NCI-H226 (cell line): Measurements from ENCODE around the gene CLEC4F.

Source experiments
- DNase-seq: peaks from one replicate; pipeline ENCODE4 v3.0.0-alpha.2; 2015

The CLEC4F gene

DNA sequence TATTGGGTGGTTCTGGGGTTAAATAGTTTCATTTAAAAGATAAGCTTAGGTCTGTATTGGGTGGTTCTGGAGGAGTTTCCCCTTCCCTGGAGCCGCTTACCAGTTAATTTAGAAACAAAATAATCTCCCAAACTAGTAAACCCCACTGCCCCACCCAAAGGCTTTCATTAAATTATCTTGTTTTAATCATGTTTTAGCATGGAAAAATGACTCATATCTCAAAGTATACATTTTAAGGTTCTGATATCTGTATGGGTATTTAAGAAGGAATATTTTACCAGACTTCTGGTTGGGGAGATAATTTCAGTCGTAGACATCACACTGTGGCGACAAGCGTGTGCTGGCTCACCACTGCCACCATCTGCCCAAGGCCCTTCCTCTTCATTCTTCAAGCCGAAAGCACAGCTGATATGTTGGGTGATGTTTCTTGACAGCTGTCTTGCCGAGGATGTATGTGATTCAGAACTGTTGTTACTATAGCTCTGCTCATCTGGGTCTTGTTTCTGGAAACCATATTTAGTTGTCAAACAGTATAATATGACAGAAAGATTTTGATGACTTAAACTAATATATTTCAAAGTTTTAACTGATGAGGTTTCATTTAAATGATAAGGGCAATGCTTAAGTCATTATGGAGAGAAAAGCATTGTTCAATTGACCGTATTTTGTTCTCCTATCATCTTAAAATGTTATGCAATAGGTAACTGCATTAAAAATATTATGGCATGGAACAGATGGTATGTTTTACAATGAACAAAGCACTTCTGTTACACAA is 35.1 kb downstream of the CLEC4F start:
- DNase-seq: peak; percentile 31

DNA sequence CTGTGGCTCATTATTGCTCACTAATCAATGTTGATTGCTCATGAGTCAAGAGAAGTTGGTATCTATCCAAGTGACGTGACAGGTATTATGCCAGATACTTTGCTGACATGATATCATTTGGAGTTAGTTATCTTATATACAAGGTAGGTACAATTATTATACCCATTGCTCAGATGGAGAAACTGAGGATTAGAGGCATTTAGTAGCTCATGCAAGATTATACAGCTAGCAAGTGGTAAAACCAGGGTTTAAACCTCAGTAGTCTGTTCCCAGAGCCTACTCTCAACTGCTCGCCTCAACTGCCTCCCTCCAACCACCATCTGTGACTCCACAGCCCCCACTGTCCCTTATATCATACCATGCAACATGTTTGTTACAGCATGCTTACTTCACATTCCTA is 36.1 kb downstream of the CLEC4F start:
- DNase-seq: no peak

DNA sequence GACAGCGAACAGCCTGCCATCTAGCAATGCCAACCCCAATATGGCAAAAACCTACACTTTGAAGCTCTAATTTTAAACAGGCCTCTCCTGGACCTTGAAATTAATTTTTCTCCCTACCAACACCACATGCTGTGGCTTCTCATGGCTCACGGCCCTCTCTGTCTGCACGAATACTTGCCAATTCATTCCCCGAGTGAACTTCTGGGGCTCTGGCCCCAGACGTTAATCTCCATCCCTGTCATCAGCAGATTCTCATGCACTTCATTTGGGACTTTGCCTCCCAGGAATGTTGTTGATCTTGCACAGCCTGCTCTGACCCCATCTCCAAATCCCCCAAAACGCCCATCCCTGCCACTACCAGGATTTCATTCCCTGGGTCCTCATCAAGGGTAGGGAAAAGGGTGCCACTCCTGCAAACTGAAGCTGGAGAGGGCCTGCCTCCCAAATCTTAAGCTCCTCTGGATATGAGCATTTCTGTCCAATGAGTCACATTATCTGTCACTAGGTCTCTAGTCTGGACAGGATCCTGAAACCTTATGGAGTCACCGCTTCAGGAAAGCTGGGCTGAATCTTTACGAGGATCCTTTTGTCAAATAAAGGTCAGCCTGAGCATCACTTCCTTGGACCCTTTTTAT is 40.4 kb downstream of the CLEC4F start:
- DNase-seq: peak; percentile 13

DNA sequence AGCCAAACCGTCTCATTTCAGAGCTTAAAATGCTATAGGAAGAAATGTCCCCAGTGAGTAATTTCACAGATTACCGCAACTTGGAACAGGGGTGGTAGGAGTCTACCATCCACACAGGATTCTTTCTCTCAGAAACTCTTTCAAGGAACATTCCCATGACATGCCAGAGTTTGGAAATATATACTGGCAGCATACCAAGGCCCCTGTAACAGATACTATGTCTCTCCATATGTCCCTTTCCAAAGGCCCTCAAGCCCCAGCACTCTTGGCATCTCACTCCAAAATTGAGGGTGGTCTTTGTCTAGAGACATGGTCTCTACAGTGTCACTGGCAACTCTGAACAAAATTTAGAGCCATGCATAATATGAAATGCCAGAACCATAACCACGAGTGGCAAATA is 40.9 kb downstream of the CLEC4F start:
- DNase-seq: no peak

DNA sequence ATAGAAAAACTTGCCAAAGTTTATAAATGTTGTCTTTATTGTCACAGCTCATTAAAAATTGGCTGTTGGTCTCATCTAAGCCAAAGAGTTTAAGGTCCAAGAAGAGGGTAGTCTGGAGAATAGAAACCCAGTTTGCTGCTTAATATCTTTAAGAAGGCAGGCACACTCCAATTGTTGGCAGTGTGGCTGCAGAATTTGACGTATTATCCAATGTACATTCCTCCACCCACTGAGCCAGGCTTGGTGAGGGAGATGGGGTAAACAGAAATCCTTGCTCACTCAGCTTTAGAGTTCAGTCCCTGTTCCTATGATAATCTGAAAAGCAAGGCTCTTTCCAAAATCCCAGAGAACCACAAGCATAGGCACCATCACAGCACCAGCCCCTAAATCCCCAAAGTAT is 41.7 kb downstream of the CLEC4F start:
- no peak for DNase-seq

DNA sequence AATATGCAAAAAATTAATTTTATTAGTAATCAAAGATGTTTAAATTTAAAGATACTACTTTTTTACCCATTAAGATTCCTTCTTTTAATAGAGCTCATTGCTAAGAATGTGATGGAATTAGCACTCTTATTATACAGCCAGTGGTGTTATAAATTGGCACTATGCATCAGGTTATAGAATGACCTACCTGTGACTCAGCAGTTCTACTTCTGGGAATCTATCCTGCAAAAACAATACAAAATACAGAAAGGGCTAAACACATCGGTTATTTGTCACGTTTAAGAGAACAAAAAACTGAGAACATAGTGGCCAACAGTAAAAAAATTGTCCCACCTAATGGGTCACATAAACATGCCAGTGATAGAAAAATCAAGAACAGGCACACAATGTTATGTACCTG is 42.9 kb downstream of the CLEC4F start:
- DNase-seq: no peak

DNA sequence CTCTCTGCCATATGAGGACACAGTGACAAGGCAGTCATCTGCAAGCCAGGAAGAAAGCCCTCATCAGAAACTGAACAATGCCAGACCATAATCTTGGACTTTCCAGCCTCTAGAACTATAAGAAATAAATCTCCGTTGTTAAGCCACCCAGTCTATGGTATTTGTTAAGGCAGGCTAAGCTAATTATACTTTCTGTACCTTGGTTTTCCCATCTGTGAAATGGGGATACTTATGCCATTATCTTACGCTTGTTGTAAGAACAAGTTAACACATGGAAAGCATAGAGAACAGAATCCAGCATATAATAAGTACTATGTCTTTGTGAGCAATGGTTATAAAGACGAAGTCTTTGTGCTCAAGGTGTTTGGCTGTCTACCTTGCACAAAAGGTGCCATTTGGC is 44.1 kb downstream of the CLEC4F start:
- DNase-seq: no peak

DNA sequence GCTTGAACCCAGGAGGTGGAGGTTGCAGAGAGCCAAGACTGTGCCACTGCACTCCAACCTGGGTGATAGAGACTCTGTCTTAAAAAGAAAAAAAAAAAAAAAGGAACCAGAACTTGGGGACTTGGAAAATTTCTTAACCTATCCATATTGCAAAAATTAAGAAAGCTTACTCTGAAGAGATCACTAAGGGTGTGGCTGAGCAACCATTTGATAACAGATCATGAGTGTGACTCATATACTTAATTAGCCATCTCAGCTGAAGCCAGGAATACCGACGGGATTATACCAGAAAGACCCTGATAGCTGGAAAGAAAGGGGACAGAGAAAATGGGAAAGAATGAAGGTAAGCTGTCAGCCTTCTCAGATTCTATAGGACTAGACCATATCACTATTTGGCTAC is 45.3 kb downstream of the CLEC4F start:
- DNase-seq: no peak

DNA sequence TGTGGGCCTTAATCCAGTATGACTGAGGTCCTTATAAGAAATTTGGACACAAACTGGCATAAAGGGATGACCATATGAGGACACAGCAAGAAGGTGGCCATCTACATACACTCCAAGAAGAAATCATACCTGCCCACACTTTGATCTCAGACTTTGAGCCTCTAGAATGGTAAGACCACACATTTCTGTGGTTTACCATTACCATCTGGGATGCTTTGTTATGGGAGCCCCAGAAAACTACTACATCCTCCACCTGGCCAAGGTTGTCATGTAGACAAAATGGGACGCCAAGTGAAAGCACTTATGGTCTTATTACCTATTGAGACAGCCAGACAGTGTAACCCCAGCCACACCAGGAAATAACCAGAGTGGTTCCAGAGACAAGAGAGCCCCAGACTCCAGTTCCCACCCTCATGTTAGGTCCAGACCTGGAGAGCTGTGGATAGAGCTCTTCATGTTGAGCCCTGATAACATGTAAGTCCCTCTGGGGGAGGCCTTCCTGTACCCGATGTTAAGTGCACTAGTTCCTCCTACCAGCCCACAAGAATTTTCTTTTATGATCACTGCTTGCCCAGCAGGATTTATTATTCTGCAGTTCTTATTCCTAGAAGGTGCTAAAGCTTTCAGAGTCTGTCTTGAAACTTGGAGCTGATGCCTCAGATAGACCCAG is 47.8 kb downstream of the CLEC4F start:
- DNase-seq: no peak

DNA sequence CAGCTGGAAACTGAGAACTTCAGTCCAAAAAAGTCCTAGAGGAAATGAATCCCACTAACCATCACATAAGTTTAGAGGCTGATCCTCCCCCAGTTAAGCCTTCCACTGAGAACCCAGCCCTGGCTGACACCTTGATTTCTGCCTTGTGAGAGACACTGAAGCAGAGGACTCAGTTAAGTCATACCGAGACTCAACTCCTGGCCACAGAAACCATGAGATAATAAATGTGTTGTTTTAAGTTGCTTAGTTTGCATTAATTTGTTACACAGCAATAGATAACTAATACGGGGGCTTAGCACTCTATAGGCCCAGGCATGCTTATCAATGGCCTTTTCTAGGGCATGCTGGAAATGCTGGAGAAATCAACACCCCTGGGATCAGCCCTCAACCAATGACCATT is 49.0 kb downstream of the CLEC4F start:
- DNase-seq: no peak

DNA sequence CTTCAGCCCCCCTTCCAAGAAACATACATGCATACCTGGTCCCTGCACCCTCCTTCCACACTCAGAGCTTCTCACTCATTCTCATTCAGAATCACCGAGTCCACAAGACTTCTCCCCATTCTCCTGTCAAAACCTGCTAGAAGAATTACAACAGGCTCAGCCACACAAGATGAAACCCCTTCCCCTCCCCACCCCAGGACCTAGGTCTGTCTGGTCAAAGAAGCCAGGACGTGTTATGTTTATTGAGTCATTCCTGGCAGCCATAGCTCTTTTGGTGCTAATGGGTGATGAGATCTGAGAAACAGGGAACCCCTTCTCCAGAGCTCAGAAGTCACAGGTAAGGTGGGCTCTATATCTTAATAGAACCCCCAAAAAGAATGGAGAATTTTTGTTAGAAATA is 50.9 kb downstream of the CLEC4F start:
- DNase-seq: no peak

DNA sequence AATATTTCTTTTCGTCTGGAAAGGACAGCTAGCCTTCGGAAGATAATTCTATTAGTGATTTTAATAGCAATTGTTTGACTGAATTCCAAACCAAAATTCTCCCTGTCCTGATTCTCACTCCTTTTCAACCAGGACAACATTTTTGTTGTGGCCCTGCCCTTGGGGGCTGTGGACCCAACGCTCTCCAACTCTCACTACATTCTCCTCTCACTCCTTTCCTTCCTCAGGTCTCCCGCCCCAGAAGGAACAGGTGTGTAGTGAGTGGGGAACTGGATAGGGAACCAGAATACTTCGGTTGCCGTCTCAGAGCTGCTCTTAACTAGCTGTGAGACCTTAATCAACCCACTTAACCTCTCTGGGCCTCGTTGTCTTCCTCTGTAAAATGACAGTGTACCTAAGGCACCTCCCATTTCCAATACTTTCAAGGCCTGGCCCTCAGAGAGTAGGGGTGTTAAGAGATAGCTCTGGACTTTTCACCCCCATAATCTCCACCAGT is 51.8 kb downstream of the CLEC4F start:
- no peak for DNase-seq

DNA sequence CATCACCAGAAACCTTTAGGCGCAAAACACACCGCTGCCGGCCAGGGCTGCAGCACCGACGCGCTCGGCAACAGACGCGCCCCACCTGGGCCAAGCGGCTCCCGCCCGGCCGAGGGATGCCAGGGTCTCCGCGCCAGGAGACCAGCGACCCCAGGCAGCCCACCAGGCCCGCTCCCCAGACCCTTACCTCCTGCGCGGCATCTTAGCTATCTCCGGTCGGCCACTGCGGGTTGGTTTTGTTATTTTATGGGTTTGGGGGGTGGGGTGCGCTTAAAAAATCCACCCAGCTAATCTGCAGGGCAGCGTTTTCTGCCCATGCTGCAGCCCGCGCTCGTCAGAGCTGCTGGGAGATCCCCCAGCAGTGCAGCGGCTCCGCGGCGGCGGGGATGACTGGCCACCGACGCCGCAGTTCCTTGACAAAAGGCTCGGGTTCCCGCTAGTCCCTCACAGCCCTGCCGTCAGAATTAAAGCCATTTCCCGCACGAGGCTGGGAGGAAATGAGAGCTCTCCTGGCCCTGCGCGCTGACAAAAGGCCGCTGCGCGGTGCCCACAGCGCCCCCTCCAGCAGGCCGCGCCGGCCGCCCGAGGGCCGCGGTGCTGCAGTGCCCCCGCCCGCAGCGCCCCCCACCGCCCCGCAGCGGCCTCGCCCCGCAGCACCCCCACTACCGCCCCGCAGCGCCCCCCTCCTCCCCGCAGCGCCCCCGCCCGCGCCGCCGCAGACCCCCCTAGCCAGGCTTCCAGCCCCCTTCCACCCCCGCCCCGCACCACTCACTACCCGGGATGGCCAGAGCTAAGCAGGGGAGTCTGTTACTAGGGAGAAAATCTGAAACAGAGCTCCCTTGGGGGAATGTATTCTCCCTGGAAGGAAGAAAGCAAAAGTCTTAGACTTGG is 52.5 kb downstream of the CLEC4F start, which contains the start of gene ADD2:
Gene ADD2, minus strand, starts transcription at position 502 of the 891 bp plus-strand sequence. CDS start 61,792 bp downstream, outside the sequence.
- DNase-seq: peak; percentile 62

DNA sequence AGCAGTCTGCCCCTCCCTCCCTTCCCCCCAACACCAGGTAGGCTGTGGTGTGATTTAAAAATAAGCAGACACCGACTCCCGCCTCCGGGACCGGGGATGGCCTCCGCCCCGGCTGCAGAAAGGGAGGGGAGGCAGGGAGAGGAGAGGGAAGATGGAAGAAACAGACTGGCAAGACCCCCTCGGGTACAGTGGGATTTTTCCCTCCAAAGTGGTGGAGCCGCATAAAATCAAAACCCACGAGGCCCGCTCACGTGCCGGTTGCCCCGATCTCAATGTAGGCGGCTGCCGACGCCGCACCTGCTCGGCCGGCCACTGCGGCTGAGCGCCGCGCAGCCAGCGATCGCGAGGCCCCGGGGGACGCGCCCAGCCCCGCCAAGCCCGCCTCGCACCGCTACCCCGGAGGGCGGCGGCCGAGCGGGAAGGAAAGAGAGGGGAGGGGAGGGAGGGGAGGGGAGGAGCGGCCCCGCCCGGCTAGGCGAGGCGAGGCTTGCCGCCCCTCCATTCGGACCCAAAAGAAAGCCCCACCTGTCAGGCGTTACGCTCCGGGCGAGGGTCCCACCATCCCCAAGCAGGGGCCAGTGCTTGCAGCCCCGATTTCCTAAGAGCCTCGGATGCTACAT is 53.2 kb downstream of the CLEC4F start:
- DNase-seq: peak; percentile 6

DNA sequence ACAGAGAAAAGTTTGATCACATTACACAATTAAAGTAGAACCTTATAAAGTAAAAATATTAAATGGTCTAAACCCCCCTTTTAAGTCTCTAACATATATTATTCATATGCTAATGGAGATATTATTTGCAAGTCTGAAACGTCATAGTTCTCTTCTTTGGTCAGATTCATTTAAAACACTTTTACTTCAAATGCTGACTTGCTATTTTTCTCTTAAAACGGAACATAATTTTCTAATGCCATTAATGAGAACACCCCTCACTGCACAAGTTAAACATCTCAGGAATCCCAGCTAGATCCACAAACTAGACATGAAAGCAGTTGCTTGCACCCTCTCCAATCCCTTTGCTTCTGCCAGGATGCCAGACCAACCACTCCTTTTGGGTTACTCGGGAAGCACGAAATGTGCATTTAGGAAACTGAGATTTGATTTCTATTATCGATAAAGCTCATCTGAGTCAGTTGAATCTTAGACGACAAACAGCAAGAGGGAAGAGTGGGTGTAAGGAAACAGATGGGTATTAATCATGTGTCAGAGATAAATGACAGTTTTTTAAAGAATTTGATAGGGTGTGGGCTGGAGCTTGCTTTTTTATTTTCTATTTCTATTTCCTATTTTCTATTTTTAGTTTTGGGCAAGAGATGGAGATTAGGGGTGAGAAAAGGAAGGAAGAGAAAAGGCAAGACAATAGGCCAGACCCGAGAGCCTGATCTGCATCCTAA is 53.9 kb downstream of the CLEC4F start:
- no peak for DNase-seq

DNA sequence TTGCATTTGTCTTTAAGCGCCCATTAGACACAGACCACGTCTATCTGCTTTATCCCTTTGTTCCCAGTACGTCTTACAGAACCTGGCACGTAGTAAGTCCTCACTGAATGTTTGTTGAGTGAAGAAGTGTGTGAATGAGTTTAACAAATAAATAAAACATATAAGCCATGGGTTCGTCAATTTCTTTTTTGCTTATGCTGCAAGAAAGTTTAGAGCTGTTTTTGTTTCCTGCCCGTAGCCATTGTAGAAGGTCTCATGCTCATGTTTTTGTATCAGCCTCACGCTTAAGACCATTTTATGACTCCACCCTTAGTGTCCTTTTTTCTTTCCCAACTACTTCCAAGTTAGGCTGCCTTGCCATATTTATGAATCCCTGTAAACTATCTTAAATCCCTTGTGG is 54.9 kb downstream of the CLEC4F start:
- DNase-seq: no peak

DNA sequence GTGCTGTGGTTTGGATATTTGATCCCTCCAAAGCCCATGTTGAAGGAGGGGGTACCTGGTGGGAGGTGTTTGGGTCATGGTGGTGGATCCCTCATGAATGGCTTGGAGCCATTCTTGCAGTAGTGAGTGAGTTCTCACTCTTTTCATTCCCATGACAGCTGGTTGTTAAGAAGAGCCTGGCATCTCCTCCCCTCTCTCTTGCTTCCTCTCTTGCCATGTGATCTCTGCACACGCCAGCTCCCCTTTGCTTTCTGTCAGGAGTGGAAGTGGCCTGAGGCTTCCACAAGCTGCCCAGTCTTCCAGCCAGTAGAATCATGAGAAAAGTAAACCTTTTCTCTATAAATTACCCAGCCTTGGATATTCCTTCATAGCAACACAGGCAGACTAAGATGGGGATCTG is 61.0 kb downstream of the CLEC4F start:
- no peak for DNase-seq
